ENCODE measurements around the gene GULP1. TPM values are rescaled to one million over a fixed set of nuclear protein-coding genes. Genes with fewer than 3 reads are reported as not detected.

The GULP1 gene
- total and polyA plus RNA-seq, 7 experiments from 2014 or later: not detected

DNA sequence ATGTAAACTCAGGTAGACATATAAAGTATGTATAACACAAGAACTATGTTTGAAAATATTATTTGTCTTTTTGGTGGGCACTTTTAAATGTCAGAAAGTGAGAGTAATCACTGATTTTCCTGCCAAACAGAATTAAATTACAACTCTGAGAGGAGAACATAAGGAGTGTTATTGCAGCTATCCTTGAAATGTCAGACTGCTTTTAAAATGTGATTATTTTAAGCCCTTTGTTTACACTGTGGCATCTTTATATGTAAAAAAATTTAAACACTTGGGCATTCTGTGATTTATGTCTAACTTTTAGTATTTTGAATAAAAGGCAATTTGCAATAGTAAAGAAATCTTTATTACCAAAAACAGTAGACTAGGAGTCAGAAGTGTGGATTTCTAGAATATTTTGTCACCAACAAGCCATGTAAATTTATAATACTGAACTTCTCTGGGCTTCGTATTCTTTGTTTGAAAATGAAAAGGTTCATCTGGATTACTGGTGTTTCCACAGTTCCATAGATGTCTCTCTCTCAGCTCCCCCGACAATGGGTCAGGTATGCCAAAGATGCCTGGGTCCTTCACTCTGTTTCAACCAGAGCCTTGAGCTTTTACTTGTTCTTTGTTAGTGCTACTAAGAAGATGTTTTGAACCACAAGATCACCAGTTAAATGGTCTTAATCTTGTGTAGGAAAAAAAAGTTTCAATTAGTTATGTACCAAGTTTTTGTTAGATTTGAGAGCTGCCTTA lies 38.8 kb downstream of the GULP1 start:
- intact Hi-C loops (cut with micrococcal nuclease): no loop called here
- Histone ChIP-seq H3K9me3 (ENCODE audit: control insufficient read depth in 2 of 3, low read length in 3 of 3) (no peaks in the 10 kb centered on the region), H3K27me3 (ENCODE audit: control insufficient read depth in 2 of 2, insufficient read depth in 2 of 2, low read length in 2 of 2) (no peaks in the 10 kb centered on the region), H3K4me1 (ENCODE audit: control insufficient read depth in 2 of 2, insufficient read depth in 2 of 2, low read length in 2 of 2) (no peaks in the 10 kb centered on the region), H3K36me3 (ENCODE audit: control insufficient read depth in 2 of 3, insufficient read depth in 3 of 3, low read length in 3 of 3) (no peaks in the 10 kb centered on the region), H3K27ac (ENCODE audit: low read depth, low read length) (no peak overlapping the region), H3K4me3 (ENCODE audit: low read length) (no peak overlapping the region)
- Mint-ChIP-seq H3K9me3 (no peaks in the 10 kb centered on the region), H3K4me3 (no peak overlapping the region), H3K27me3 (no peaks in the 10 kb centered on the region), H3K36me3 (no peaks in the 10 kb centered on the region), H3K27ac (no peak overlapping the region), H3K4me1 (no peaks in the 10 kb centered on the region)
- POLR2A ChIA-PET: no interaction called here
- DNase-seq: no peak
- CTCF ChIA-PET: no interaction called here
- no peak for ATAC-seq

DNA sequence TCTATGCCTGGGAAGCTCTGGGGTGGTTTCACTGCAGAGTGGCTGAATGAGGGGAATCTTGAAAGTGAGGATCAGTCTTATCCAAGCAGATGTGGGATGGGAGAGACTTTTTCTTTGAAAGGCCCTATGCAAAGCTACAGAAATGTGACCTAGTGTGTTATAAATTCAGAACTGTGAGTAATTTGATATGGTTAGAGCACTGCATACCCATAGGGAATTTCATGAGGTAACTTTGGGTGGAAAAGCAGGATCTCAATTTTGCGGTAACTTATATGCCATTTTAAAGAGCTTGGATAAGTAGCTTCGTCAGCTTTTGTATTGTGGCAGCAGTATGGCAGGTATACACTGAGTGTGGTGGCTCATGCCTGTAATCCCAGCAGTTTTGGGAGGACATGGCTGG lies 40.9 kb downstream of the GULP1 start:
- H3K9me3 ChIP-seq (ENCODE audit: control insufficient read depth in 2 of 3, low read length in 3 of 3): no peaks in the 10 kb centered on the region
- POLR2A ChIA-PET: no interaction called here
- no peak for ATAC-seq
- H3K4me1 ChIP-seq (ENCODE audit: control insufficient read depth in 2 of 2, insufficient read depth in 2 of 2, low read length in 2 of 2): no peaks in the 10 kb centered on the region
- Mint-ChIP-seq H3K9me3 (no peaks in the 10 kb centered on the region), H3K27me3 (no peaks in the 10 kb centered on the region), H3K36me3 (no peaks in the 10 kb centered on the region), H3K4me3 (no peak overlapping the region), H3K27ac (no peak overlapping the region), H3K4me1 (no peaks in the 10 kb centered on the region)
- CTCF ChIA-PET: no interaction called here
- peaks cover 0 to 4% of the 10 kb centered on the region in 2 donors for H3K27me3 ChIP-seq (ENCODE audit: control insufficient read depth in 2 of 2, insufficient read depth in 2 of 2, low read length in 2 of 2)
- H3K27ac ChIP-seq (ENCODE audit: low read depth, low read length): no peak overlapping the region
- no peak for DNase-seq
- H3K4me3 ChIP-seq (ENCODE audit: low read length): no peak overlapping the region
- no peaks in the 10 kb centered on the region for H3K36me3 ChIP-seq (ENCODE audit: control insufficient read depth in 2 of 3, insufficient read depth in 3 of 3, low read length in 3 of 3)
- intact Hi-C loops (cut with micrococcal nuclease): no loop called here

DNA sequence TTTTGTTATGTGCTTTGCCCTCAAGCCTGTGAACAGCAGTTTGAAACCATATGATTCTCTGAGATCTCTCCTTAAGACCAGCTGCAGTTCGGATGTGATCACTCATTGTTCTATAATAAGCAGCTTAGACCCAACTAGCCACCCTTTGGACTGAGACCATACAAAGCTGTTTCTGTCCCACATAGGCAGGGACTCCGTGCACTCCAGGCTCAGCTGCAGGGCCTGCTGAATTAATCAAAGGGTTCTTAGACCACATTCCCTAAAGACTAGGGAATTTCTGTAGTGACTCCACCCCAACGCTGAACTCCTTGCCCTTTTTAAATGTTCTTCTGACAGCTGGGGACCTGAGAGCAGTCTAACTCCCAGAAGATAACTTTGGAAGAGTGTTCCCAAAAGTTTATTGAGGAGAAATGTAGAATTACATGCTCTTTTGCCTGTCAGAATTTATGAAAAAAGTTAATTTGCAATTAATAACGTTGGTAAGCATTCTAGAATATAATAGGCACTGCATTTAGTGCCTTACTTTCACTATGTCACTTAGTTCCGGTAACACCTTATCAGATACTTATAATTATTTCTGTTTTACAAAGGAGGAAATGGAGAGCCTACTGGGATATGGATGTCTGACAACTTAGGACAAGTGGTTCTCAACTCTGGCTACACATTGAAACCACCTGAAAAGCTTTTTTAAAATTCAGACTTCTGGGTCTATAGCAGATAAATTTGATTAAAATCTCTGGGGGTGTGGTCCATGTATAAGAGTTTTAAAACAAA lies 42.3 kb downstream of the GULP1 start:
- ATAC-seq (no peak), DNase-seq (no peak)
- Histone ChIP-seq H3K27me3 (ENCODE audit: control insufficient read depth in 2 of 2, insufficient read depth in 2 of 2, low read length in 2 of 2) (peaks cover 0 to 4% of the 10 kb centered on the region in 2 donors), H3K4me1 (ENCODE audit: control insufficient read depth in 2 of 2, insufficient read depth in 2 of 2, low read length in 2 of 2) (no peaks in the 10 kb centered on the region), H3K9me3 (ENCODE audit: control insufficient read depth in 2 of 3, low read length in 3 of 3) (no peaks in the 10 kb centered on the region), H3K27ac (ENCODE audit: low read depth, low read length) (no peak overlapping the region), H3K36me3 (ENCODE audit: control insufficient read depth in 2 of 3, insufficient read depth in 3 of 3, low read length in 3 of 3) (no peaks in the 10 kb centered on the region), H3K4me3 (ENCODE audit: low read length) (no peak overlapping the region)
- H3K4me3 Mint-ChIP-seq: no peak overlapping the region
- intact Hi-C loops (cut with micrococcal nuclease): no loop called here
- ChIA-PET POLR2A (no interaction called here), CTCF (no interaction called here)
- H3K27me3 Mint-ChIP-seq: no peaks in the 10 kb centered on the region
- no peaks in the 10 kb centered on the region for H3K4me1 Mint-ChIP-seq
- H3K9me3 Mint-ChIP-seq: no peaks in the 10 kb centered on the region
- H3K36me3 Mint-ChIP-seq: no peaks in the 10 kb centered on the region
- H3K27ac Mint-ChIP-seq: no peak overlapping the region

DNA sequence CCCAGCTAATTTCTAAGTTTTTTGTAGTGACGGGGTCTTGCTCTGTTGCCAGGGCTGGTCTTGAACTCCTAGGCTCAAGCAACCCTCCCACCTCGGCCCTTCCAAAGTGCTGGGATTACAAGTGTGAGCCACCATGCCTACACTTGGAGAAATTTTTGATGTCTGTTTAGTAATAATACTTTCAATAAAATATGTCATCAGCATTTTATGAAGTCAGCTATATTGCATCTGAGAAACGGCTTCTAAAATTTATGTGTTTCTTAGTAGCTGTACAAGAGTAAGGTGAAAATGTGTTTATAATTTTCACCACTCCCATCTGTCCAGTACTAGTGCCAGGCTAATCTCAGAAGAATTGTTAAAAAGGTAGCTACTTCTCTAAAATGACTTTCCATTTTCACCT lies 46.8 kb downstream of the GULP1 start:
- DNase-seq (no peak), ATAC-seq (no peak)
- intact Hi-C loops (cut with micrococcal nuclease): no loop called here
- Histone ChIP-seq H3K27ac (ENCODE audit: low read depth, low read length) (no peak overlapping the region), H3K4me3 (ENCODE audit: low read length) (no peak overlapping the region), H3K36me3 (ENCODE audit: control insufficient read depth in 2 of 3, insufficient read depth in 3 of 3, low read length in 3 of 3) (no peaks in the 10 kb centered on the region), H3K4me1 (ENCODE audit: control insufficient read depth in 2 of 2, insufficient read depth in 2 of 2, low read length in 2 of 2) (no peaks in the 10 kb centered on the region), H3K27me3 (ENCODE audit: control insufficient read depth in 2 of 2, insufficient read depth in 2 of 2, low read length in 2 of 2) (peaks cover 0 to 4% of the 10 kb centered on the region in 2 donors), H3K9me3 (ENCODE audit: control insufficient read depth in 2 of 3, low read length in 3 of 3) (no peaks in the 10 kb centered on the region)
- POLR2A ChIA-PET: no interaction called here
- Mint-ChIP-seq H3K27ac (no peak overlapping the region), H3K36me3 (no peaks in the 10 kb centered on the region), H3K4me1 (no peaks in the 10 kb centered on the region), H3K27me3 (no peaks in the 10 kb centered on the region), H3K4me3 (no peak overlapping the region), H3K9me3 (no peaks in the 10 kb centered on the region)
- CTCF ChIA-PET: interaction anchor here (0.7 kb wide), 1 partner anchor 1775 kb away, joined by 3 read pairs; no protein-coding TSS in a partner anchor

DNA sequence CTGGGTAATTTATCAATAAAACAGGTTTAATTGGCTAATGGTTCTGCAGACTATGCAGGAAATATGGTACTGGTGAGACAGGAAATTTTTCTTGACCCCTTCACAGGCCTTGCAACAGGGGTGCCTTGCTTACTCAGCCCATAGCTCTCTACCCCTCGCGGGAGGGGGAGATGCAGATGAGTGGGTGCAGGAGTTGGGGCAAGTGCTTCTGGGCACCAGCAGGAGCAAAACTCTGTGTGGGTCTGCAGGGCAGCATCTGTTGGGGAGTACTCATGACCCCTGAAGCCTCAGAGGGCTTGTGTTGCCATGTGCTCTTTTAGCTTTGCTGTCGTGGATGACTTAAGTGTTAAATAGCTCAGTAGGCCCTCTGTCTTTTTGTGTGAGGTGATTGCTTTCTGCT lies 48.6 kb downstream of the GULP1 start:
- CTCF ChIA-PET: no interaction called here
- H3K4me1 Mint-ChIP-seq: no peaks in the 10 kb centered on the region
- ATAC-seq: no peak
- H3K27ac Mint-ChIP-seq: no peak overlapping the region
- POLR2A ChIA-PET: no interaction called here
- Histone ChIP-seq H3K9me3 (ENCODE audit: control insufficient read depth in 2 of 3, low read length in 3 of 3) (no peaks in the 10 kb centered on the region), H3K36me3 (ENCODE audit: control insufficient read depth in 2 of 3, insufficient read depth in 3 of 3, low read length in 3 of 3) (no peaks in the 10 kb centered on the region), H3K27me3 (ENCODE audit: control insufficient read depth in 2 of 2, insufficient read depth in 2 of 2, low read length in 2 of 2) (peaks cover 0 to 4% of the 10 kb centered on the region in 2 donors), H3K4me3 (ENCODE audit: low read length) (no peak overlapping the region), H3K4me1 (ENCODE audit: control insufficient read depth in 2 of 2, insufficient read depth in 2 of 2, low read length in 2 of 2) (no peaks in the 10 kb centered on the region), H3K27ac (ENCODE audit: low read depth, low read length) (no peak overlapping the region)
- intact Hi-C loops (cut with micrococcal nuclease): no loop called here
- H3K36me3 Mint-ChIP-seq: no peaks in the 10 kb centered on the region
- DNase-seq: no peak
- H3K4me3 Mint-ChIP-seq: no peak overlapping the region
- no peaks in the 10 kb centered on the region for H3K27me3 Mint-ChIP-seq
- H3K9me3 Mint-ChIP-seq: peaks cover 0 to 5% (median 0%) of the 10 kb centered on the region in 11 donors

DNA sequence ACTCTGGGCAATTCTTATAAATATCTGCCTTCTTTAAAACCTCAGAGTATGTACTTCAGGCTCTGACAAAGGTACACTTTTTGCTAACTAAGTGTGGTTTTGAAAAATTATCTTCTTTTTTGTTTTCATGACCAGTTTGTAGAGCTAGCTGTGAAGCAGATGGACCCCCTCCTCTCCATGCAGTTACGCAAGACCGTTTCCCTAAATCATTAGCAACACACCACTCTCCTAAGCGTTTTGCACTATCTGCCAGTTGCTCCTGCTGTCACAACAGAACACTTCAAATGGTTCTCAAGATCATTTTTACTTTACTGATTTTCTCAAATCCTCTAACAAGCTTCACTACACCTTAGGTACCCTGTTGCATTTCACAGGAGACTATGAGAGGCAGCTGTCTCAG lies 53.3 kb downstream of the GULP1 start:
- intact Hi-C loops (cut with micrococcal nuclease): no loop called here
- no peak overlapping the region for H3K27ac ChIP-seq (ENCODE audit: low read depth, low read length)
- Mint-ChIP-seq H3K4me1 (no peaks in the 10 kb centered on the region), H3K27ac (no peak overlapping the region), H3K4me3 (no peak overlapping the region), H3K27me3 (no peaks in the 10 kb centered on the region), H3K36me3 (no peaks in the 10 kb centered on the region), H3K9me3 (peaks cover 0 to 5% (median 0%) of the 10 kb centered on the region in 11 donors)
- ATAC-seq (no peak), DNase-seq (no peak)
- POLR2A ChIA-PET: no interaction called here
- CTCF ChIA-PET: no interaction called here
- H3K27me3 ChIP-seq (ENCODE audit: control insufficient read depth in 2 of 2, insufficient read depth in 2 of 2, low read length in 2 of 2): no peaks in the 10 kb centered on the region
- H3K9me3 ChIP-seq (ENCODE audit: control insufficient read depth in 2 of 3, low read length in 3 of 3): no peaks in the 10 kb centered on the region
- H3K4me1 ChIP-seq (ENCODE audit: control insufficient read depth in 2 of 2, insufficient read depth in 2 of 2, low read length in 2 of 2): no peaks in the 10 kb centered on the region
- no peak overlapping the region for H3K4me3 ChIP-seq (ENCODE audit: low read length)
- H3K36me3 ChIP-seq (ENCODE audit: control insufficient read depth in 2 of 3, insufficient read depth in 3 of 3, low read length in 3 of 3): no peaks in the 10 kb centered on the region

DNA sequence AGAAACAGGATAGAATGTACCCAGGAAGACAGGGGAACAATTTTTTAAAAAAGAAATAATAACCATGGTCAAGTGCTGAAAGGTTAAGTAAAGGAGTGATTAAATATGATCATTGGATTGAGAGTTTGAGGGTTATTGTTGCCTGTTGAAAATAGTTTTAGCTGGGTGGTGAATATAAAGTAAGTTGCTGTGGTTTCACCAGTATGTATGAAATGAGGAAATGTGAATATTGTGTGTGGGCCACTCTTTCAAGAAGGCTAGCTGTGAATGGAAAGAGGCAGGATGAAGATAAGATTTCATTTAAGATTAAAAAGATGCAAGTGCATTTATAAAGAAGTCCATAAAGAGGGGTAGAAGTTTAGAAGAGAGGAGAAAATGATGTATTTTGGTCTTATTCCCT lies 53.8 kb downstream of the GULP1 start:
- ATAC-seq: no peak
- Mint-ChIP-seq H3K27me3 (no peaks in the 10 kb centered on the region), H3K36me3 (no peaks in the 10 kb centered on the region), H3K4me3 (no peak overlapping the region), H3K9me3 (peaks cover 0 to 5% (median 0%) of the 10 kb centered on the region in 11 donors), H3K4me1 (no peaks in the 10 kb centered on the region), H3K27ac (no peak overlapping the region)
- intact Hi-C loops (cut with micrococcal nuclease): no loop called here
- ChIA-PET CTCF (no interaction called here), POLR2A (no interaction called here)
- Histone ChIP-seq H3K27ac (ENCODE audit: low read depth, low read length) (no peak overlapping the region), H3K4me3 (ENCODE audit: low read length) (no peak overlapping the region), H3K36me3 (ENCODE audit: control insufficient read depth in 2 of 3, insufficient read depth in 3 of 3, low read length in 3 of 3) (no peaks in the 10 kb centered on the region), H3K4me1 (ENCODE audit: control insufficient read depth in 2 of 2, insufficient read depth in 2 of 2, low read length in 2 of 2) (no peaks in the 10 kb centered on the region), H3K27me3 (ENCODE audit: control insufficient read depth in 2 of 2, insufficient read depth in 2 of 2, low read length in 2 of 2) (no peaks in the 10 kb centered on the region), H3K9me3 (ENCODE audit: control insufficient read depth in 2 of 3, low read length in 3 of 3) (no peaks in the 10 kb centered on the region)
- no peak for DNase-seq
